PC-3 (cell line): Measurements from ENCODE around the gene FAR2. TPM values are rescaled to one million over a fixed set of nuclear protein-coding genes. Genes with fewer than 3 reads are reported as not detected.

Experiments
- ATAC-seq: fragments of 200-7000 bp; cut with Tn5 transposase; 2 replicates; pipeline ENCODE4 v1.9.1; 2020; ENCODE audit warnings: mild to moderate bottlenecking, moderate library complexity
- BruUV-seq: library from RNA; stranded (reverse); fragments of 400-500 nt; replicated peaks from 2 replicates; lab custom pipeline; 2021; lab: Mats Ljungman, UMichigan
- CTCF ChIA-PET: fragments of 300-600 bp; sonication (Branson Sonifier 250); formaldehyde crosslinking; loops from one replicate; lab custom pipeline; 2022; ENCODE audit warnings: antibody characterized with exemption; lab: Charles Lee
- POLR2A ChIA-PET: fragments of 300-600 bp; sonication (Branson Sonifier 250); formaldehyde crosslinking; loops from one replicate; lab custom pipeline; 2022; ENCODE audit warnings: antibody characterized with exemption; ENCODE audit not compliant: unreplicated experiment; lab: Charles Lee
- DNase-seq: peaks from one replicate; pipeline ENCODE4 v3.0.0-alpha.2; 2015
- H2AFZ ChIP-seq: fragments of 300-600 bp; sonication (generic); 2 replicates; pipeline ENCODE4 v1.6.0; 2016; ENCODE audit warnings: antibody characterized with exemption, low read length
- H3F3A ChIP-seq: fragments of 300-600 bp; sonication (generic); one replicate; pipeline ENCODE4 v1.6.0; 2017; ENCODE audit warnings: antibody characterized with exemption, low read length, control low read depth, mild to moderate bottlenecking; ENCODE audit not compliant: unreplicated experiment
- H3K27ac ChIP-seq: fragments of 300-600 bp; sonication (generic); 2 replicates; pipeline ENCODE4 v1.5.1; 2016; ENCODE audit warnings: mild to moderate bottlenecking, low read length
- H3K27me3 ChIP-seq: fragments of 300-600 bp; sonication (generic); 2 replicates; pipeline ENCODE4 v1.6.1; 2016; ENCODE audit warnings: low read length, mixed read lengths
- H3K36me3 ChIP-seq: fragments of 300-600 bp; sonication (generic); 2 replicates; pipeline ENCODE4 v1.6.1; 2016; ENCODE audit warnings: low read depth, mixed run types, low read length, mixed read lengths
- H3K4me1 ChIP-seq: fragments of 300-600 bp; sonication (generic); 2 replicates; pipeline ENCODE4 v1.5.1; 2016; ENCODE audit warnings: low read length; ENCODE audit not compliant: insufficient read depth
- H3K4me2 ChIP-seq: fragments of 300-600 bp; sonication (generic); 2 replicates; pipeline ENCODE4 v1.6.0; 2016; ENCODE audit warnings: low read length
- H3K4me3 ChIP-seq: fragments of 300-600 bp; sonication (generic); 2 replicates; pipeline ENCODE4 v1.5.1; 2016; ENCODE audit warnings: mild to moderate bottlenecking, low read length, mixed read lengths
- H3K79me2 ChIP-seq: fragments of 300-600 bp; sonication (generic); 2 replicates; pipeline ENCODE4 v1.6.1; 2017; ENCODE audit warnings: low read length, mixed read lengths
- H3K9ac ChIP-seq: fragments of 300-600 bp; sonication (generic); 2 replicates; pipeline ENCODE4 v1.6.0; 2016; ENCODE audit warnings: mild to moderate bottlenecking, low read length
- H3K9me2 ChIP-seq: fragments of 300-600 bp; sonication (generic); replicated peaks from 2 replicates; pipeline ENCODE4 v1.6.1; 2016; ENCODE audit warnings: mixed run types, low read length, mixed read lengths
- H3K9me3 ChIP-seq: fragments of 300-600 bp; sonication (generic); 2 replicates; pipeline ENCODE4 v1.6.1; 2016; ENCODE audit warnings: low read length, mixed read lengths
- H4K20me1 ChIP-seq: fragments of 300-600 bp; sonication (generic); 2 replicates; pipeline ENCODE4 v1.6.1; 2016; ENCODE audit warnings: low read length, mixed read lengths
- CTCF ChIP-seq: fragments of 300-600 bp; sonication (generic); conservative IDR thresholded peaks from 2 replicates; pipeline ENCODE4 v1.5.1; 2017; ENCODE audit warnings: antibody characterized with exemption, low read depth, mild to moderate bottlenecking, low read length
- EZH2 ChIP-seq: fragments of 300-600 bp; sonication (generic); IDR thresholded peaks from one replicate; pipeline ENCODE4 v1.6.1; 2017; ENCODE audit warnings: antibody characterized with exemption, mild to moderate bottlenecking, low read length; ENCODE audit not compliant: unreplicated experiment
- EZH2phosphoT487 ChIP-seq: fragments of 300-600 bp; sonication (generic); IDR thresholded peaks from 2 replicates; pipeline ENCODE4 v1.6.1; 2018; ENCODE audit warnings: mild to moderate bottlenecking, antibody characterized with exemption, low read length, borderline replicate concordance
- intact Hi-C: fragments of 100-400 bp; cut with micrococcal nuclease; formaldehyde crosslinking; loops from 2 replicates; pipeline ENCODE4 v1.9.0; 2023
- total RNA-seq: library from RNA; depleted of rRNA; stranded (reverse); fragments of >200 nt; gene quantifications from 2 replicates; pipeline ENCODE4 v1.2.3, GENCODE V29; 2014

Gene FAR2
- total RNA-seq, 1 experiment from 2014 or later: 10.2 TPM

GRCh38 chr12:29216266-29216665 is 67.2 kb downstream of the FAR2 start:
- ChIA-PET CTCF (interaction anchor here (0.6 kb wide), 1 partner anchor 741 kb away, joined by 3 read pairs; no protein-coding TSS in a partner anchor), POLR2A (no interaction called here)
- no peak for TF ChIP-seq CTCF
- Histone ChIP-seq H3K27ac (no peak overlapping the region), H2AFZ (no peak overlapping the region), H3K4me1 (no peaks in the 10 kb centered on the region), H3F3A (no peaks in the 10 kb centered on the region), H3K9me2 (no peaks in the 10 kb centered on the region), H3K9me3 (no peaks in the 10 kb centered on the region), H3K27me3 (no peaks in the 10 kb centered on the region), H4K20me1 (no peaks in the 10 kb centered on the region), H3K79me2 (no peaks in the 10 kb centered on the region), H3K4me2 (no peak overlapping the region), H3K36me3 (no peaks in the 10 kb centered on the region), H3K9ac (no peak overlapping the region), H3K4me3 (no peak overlapping the region)
- no TSS peak for BruUV-seq
- DNase-seq (no peak), ATAC-seq (no peak)
- intact Hi-C loops: no loop called here

GRCh38 chr12:29216797-29217575 is 67.9 kb downstream of the FAR2 start:
- CTCF ChIA-PET: interaction anchor here (0.6 kb wide), 1 partner anchor 742 kb away, joined by 3 read pairs; no protein-coding TSS in a partner anchor
- BruUV-seq: no TSS peak

More at GRCh38 chr12:29216797-29217575, 67.9 kb downstream of the FAR2 start:
- Histone ChIP-seq H3K4me1 (no peaks in the 10 kb centered on the region), H3K27ac (no peak overlapping the region), H3F3A (no peaks in the 10 kb centered on the region), H3K9me3 (no peaks in the 10 kb centered on the region), H3K27me3 (no peaks in the 10 kb centered on the region), H3K4me3 (no peak overlapping the region), H3K36me3 (no peaks in the 10 kb centered on the region), H2AFZ (no peak overlapping the region), H3K4me2 (no peak overlapping the region), H3K9me2 (no peaks in the 10 kb centered on the region), H4K20me1 (no peaks in the 10 kb centered on the region), H3K9ac (no peak overlapping the region), H3K79me2 (no peaks in the 10 kb centered on the region)
- TF ChIP-seq CTCF (no peak), EZH2 (no peak), EZH2phosphoT487 (no peak)
- POLR2A ChIA-PET: interaction anchor here (0.6 kb wide), 1 partner anchor 41 kb away, joined by 3 read pairs; no protein-coding TSS in a partner anchor
- no peak for DNase-seq
- intact Hi-C loops: no loop called here
- no peak for ATAC-seq
